Liver (tissue), 9 donors: ENCODE results near the gene FOXF2. TPM values are rescaled to one million over a fixed set of nuclear protein-coding genes. Genes with fewer than 3 reads are reported as not detected.

Experiments
- DNase-seq: peaks from one replicate; pipeline ENCODE4 v3.0.0-alpha.2; 2017; ENCODE audit warnings: low spot score
- H3K27ac ChIP-seq, 2 donors: one replicate each; pipeline ENCODE4 v1.7.0; 2013; ENCODE audit warnings: inconsistent platforms in 2 of 2, low read length in 2 of 2, control low read depth in 1 of 2, low read depth in 1 of 2, mild to moderate bottlenecking in 1 of 2
- H3K27me3 ChIP-seq, 4 donors: one replicate each; pipeline versions ENCODE4 v1.6.1 to v1.7.0; 2013; ENCODE audit warnings: low read length in 3 of 4, inconsistent platforms in 1 of 4, mild to moderate bottlenecking in 1 of 4, moderate library complexity in 1 of 4; ENCODE audit not compliant: control insufficient read depth in 4 of 4, insufficient read depth in 4 of 4
- H3K36me3 ChIP-seq, 4 donors: one replicate each; pipeline versions ENCODE4 v1.6.1 to v1.7.0; 2013; ENCODE audit warnings: low read length in 3 of 4, mild to moderate bottlenecking in 3 of 4, low read depth in 1 of 4, moderate library complexity in 1 of 4; ENCODE audit not compliant: control insufficient read depth in 4 of 4, insufficient read depth in 3 of 4
- H3K4me1 ChIP-seq, 4 donors: one replicate each; pipeline versions ENCODE4 v1.6.1 to v1.7.0; 2013; ENCODE audit warnings: low read length in 3 of 4, mild to moderate bottlenecking in 3 of 4, moderate library complexity in 1 of 4; ENCODE audit not compliant: control insufficient read depth in 4 of 4, insufficient read depth in 4 of 4
- H3K4me3 ChIP-seq, 3 donors: one replicate each; pipeline versions ENCODE4 v1.6.1 to v1.7.0; 2013; ENCODE audit warnings: low read length in 3 of 3, control low read depth in 1 of 3, low read depth in 1 of 3, mild to moderate bottlenecking in 1 of 3
- H3K9ac ChIP-seq, 2 donors: one replicate each; pipeline ENCODE4 v1.7.0; 2013; ENCODE audit warnings: low read length in 2 of 2, mild to moderate bottlenecking in 2 of 2, moderate library complexity in 2 of 2, control low read depth in 1 of 2, low read depth in 1 of 2
- H3K9me3 ChIP-seq, 4 donors: one replicate each; pipeline versions ENCODE4 v1.6.1 to v1.7.0; 2013; ENCODE audit warnings: low read length in 3 of 4; ENCODE audit not compliant: control insufficient read depth in 4 of 4
- ATF3 ChIP-seq: IDR thresholded peaks from 2 replicates; pipeline ENCODE4 v1.6.1; 2016; ENCODE audit warnings: antibody characterized with exemption
- CTCF ChIP-seq: fragments of 150-350 bp; IDR thresholded peaks from 2 replicates; pipeline ENCODE4 v1.5.1; 2017; ENCODE audit warnings: improper control_type of control experiment, low read depth, low read length; ENCODE audit not compliant: missing input control
- EGR1 ChIP-seq, 2 donors: IDR thresholded peaks; 2 replicates each; pipeline ENCODE4 v1.6.1; 2016 to 2018; ENCODE audit warnings: antibody characterized with exemption in 2 of 2, low read depth in 2 of 2
- FOXA1 ChIP-seq: IDR thresholded peaks from 2 replicates; pipeline ENCODE4 v1.6.1; 2016; ENCODE audit warnings: antibody characterized with exemption
- FOXA2 ChIP-seq: IDR thresholded peaks from 2 replicates; pipeline ENCODE4 v1.6.1; 2016; ENCODE audit warnings: antibody characterized with exemption
- GABPA ChIP-seq, 2 donors: IDR thresholded peaks in 1 of 2; conservative IDR thresholded peaks in 1 of 2; 2 replicates each; pipeline ENCODE4 v1.6.1; 2016; ENCODE audit warnings: antibody characterized with exemption in 2 of 2, mild to moderate bottlenecking in 1 of 2, moderate library complexity in 1 of 2
- HNF4A ChIP-seq, 2 donors: conservative IDR thresholded peaks; 2 replicates each; pipeline ENCODE4 v1.6.1; 2016; ENCODE audit warnings: antibody characterized with exemption in 2 of 2, mild to moderate bottlenecking in 2 of 2
- HNF4G ChIP-seq: IDR thresholded peaks from 2 replicates; pipeline ENCODE4 v1.6.1; 2016; ENCODE audit warnings: antibody characterized with exemption
- JUND ChIP-seq, 2 donors: IDR thresholded peaks; 2 replicates each; pipeline ENCODE4 v1.6.1; 2016; ENCODE audit warnings: antibody characterized with exemption in 2 of 2
- MAX ChIP-seq: IDR thresholded peaks from 2 replicates; pipeline ENCODE4 v1.6.1; 2016; ENCODE audit warnings: antibody characterized with exemption
- NR2F2 ChIP-seq: IDR thresholded peaks from 2 replicates; pipeline ENCODE4 v1.6.1; 2016; ENCODE audit warnings: antibody characterized with exemption
- RAD21 ChIP-seq, 2 donors: IDR thresholded peaks; 2 replicates each; pipeline ENCODE4 v1.6.1; 2016; ENCODE audit warnings: antibody characterized with exemption in 2 of 2, mild to moderate bottlenecking in 2 of 2
- REST ChIP-seq: IDR thresholded peaks from 2 replicates; pipeline ENCODE4 v1.6.1; 2016; ENCODE audit warnings: antibody characterized with exemption, mild to moderate bottlenecking
- RXRA ChIP-seq, 2 donors: IDR thresholded peaks; 2 replicates each; pipeline ENCODE4 v1.6.1; 2017 to 2018; ENCODE audit warnings: antibody characterized with exemption in 2 of 2, mild to moderate bottlenecking in 1 of 2
- SP1 ChIP-seq: IDR thresholded peaks from 2 replicates; pipeline ENCODE4 v1.6.1; 2018; ENCODE audit warnings: antibody characterized with exemption, mild to moderate bottlenecking
- TAF1 ChIP-seq: conservative IDR thresholded peaks from 2 replicates; pipeline ENCODE4 v1.6.1; 2016; ENCODE audit warnings: antibody characterized with exemption, mild to moderate bottlenecking
- YY1 ChIP-seq: IDR thresholded peaks from 2 replicates; pipeline ENCODE4 v1.6.1; 2016; ENCODE audit warnings: antibody characterized with exemption, mild to moderate bottlenecking
- ZBTB33 ChIP-seq: IDR thresholded peaks from 2 replicates; pipeline ENCODE4 v1.6.1; 2016; ENCODE audit warnings: antibody characterized with exemption
- WGBS: extraction: QIAGEN DNeasy Blood & Tissue Kit; methylation state at CpG from one replicate; pipeline ENCODE4 v1.1.7; 2013; 5-methylcytosine and 5-hydroxymethylcytosine counted together
- polyA plus RNA-seq, 2 donors: library from polyadenylated mRNA; stranded (reverse) in 1 of 2; unstranded in 1 of 2; fragments of 200-250 nt in 1 of 2; fragments of >200 nt in 1 of 2; fragmentation: Nextera tagmentation in 1 of 2; extraction: Ambion mirVana in 1 of 2; gene quantifications; one replicate each; pipeline versions ENCODE4 v1.2.1 to v1.2.3, GENCODE V29; 2013 to 2015
- total RNA-seq, 2 donors: library from RNA; depleted of rRNA; stranded (reverse); fragments of >200 nt; gene quantifications; one replicate each; pipeline ENCODE4 v1.2.3, GENCODE V29; 2014
- donor health status: healthy.
- donor health status: healthy.
- donor health status: healthy.
- donor health status: healthy.
- donor health status: healthy.

FOXF2 gene
- total and polyA plus RNA-seq, 4 donors = 0.05 TPM; not detected in 3

- H3K4me3 ChIP-seq = no peak overlapping the region
- TF ChIP-seq ATF3 (no peak), GABPA (IDR thresholded peaks at IDR 0.05 in 1 of 2, conservative IDR thresholded peaks at IDR 0.05 in 1 of 2) (no peak), SP1 (no peak), YY1 (no peak)
- H3K27me3 ChIP-seq = peaks cover 0 to 10% (median 0%) of the 10 kb centered on the region in 4 donors
- H3K4me1 ChIP-seq = no peaks in the 10 kb centered on the region
- no peak overlapping the region for H3K27ac ChIP-seq
- no peaks in the 10 kb centered on the region for H3K9me3 ChIP-seq
- no peaks in the 10 kb centered on the region for H3K36me3 ChIP-seq
- WGBS = 75% methylated on average over 10 of the region's 10 CpGs
- no peak overlapping the region for H3K9ac ChIP-seq
- DNase-seq = no peak
Observed at GRCh38 chr6:1439349-1439748, 50.0 kb downstream of the FOXF2 start.

- no peak for DNase-seq
- Histone ChIP-seq H3K27ac (no peak overlapping the region), H3K9ac (no peak overlapping the region), H3K4me3 (no peak overlapping the region), H3K9me3 (no peaks in the 10 kb centered on the region), H3K36me3 (no peaks in the 10 kb centered on the region), H3K4me1 (no peaks in the 10 kb centered on the region), H3K27me3 (peaks cover 0 to 7% (median 0%) of the 10 kb centered on the region in 4 donors)
- WGBS = 61% methylated on average over 4 of the region's 4 CpGs
- TF ChIP-seq CTCF (no peak), RXRA (IDR thresholded peaks at IDR 0.05) (no peak), HNF4A (conservative IDR thresholded peaks at IDR 0.05) (no peak), FOXA2 (no peak), MAX (no peak), REST (no peak), SP1 (no peak), NR2F2 (no peak), YY1 (no peak), RAD21 (IDR thresholded peaks at IDR 0.05) (no peak), EGR1 (IDR thresholded peaks at IDR 0.05; ENCODE audit: low read depth in 2 of 2) (no peak), FOXA1 (no peak), JUND (IDR thresholded peaks at IDR 0.05) (no peak), ATF3 (no peak), TAF1 (no peak), ZBTB33 (no peak), GABPA (IDR thresholded peaks at IDR 0.05 in 1 of 2, conservative IDR thresholded peaks at IDR 0.05 in 1 of 2) (no peak), HNF4G (no peak)
Observed at GRCh38 chr6:1442929-1443328, 53.6 kb downstream of the FOXF2 start.
